GM12874 (cell line): ENCODE results near the gene PEAK1.

Source experiments
- TF ChIP-seq, protein P1 (sequence below): IDR thresholded peaks from 2 replicates; pipeline ENCODE4 v1.5.1; 2011; ENCODE audit warnings: low read depth, mild to moderate bottlenecking, control low read depth, low read length, moderate library complexity; ENCODE audit not compliant: insufficient read depth

The PEAK1 gene

DNA sequence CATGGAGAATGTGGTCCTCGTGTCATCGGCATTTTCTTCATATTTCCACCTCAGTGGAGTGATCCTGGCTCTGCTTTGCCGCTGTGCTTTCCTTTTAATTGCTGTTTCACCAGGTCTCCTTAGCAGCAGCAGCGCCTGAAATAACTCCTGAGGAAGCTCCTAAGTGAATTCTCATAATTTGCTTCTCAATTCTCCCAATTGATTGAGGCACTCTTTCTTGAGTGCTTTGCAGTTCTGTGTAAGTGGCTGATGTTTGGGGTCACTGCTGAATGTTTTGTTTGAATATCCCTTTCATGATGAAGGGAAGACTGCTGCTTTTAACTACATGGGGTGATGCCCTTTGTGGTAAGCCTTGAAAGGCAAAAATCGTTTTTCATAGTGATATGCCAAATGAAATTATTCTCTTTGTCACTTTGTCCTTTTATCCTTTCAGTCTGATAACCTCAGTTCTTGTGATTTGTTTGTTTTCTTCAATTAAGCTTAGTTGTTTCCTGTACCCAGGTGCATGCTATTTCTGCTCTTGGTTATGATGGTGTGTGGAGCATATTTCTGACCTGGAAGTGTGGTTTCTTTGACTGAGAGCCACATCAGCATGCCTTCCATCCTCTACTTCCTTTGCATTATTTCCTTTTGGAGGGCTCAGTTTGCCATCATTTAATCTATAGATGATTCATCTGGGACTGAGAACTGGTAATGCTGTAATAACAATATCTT, 37.4 kb upstream of the PEAK1 start:
- TF ChIP-seq, protein P1, sequence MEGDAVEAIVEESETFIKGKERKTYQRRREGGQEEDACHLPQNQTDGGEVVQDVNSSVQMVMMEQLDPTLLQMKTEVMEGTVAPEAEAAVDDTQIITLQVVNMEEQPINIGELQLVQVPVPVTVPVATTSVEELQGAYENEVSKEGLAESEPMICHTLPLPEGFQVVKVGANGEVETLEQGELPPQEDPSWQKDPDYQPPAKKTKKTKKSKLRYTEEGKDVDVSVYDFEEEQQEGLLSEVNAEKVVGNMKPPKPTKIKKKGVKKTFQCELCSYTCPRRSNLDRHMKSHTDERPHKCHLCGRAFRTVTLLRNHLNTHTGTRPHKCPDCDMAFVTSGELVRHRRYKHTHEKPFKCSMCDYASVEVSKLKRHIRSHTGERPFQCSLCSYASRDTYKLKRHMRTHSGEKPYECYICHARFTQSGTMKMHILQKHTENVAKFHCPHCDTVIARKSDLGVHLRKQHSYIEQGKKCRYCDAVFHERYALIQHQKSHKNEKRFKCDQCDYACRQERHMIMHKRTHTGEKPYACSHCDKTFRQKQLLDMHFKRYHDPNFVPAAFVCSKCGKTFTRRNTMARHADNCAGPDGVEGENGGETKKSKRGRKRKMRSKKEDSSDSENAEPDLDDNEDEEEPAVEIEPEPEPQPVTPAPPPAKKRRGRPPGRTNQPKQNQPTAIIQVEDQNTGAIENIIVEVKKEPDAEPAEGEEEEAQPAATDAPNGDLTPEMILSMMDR, result no peak

DNA sequence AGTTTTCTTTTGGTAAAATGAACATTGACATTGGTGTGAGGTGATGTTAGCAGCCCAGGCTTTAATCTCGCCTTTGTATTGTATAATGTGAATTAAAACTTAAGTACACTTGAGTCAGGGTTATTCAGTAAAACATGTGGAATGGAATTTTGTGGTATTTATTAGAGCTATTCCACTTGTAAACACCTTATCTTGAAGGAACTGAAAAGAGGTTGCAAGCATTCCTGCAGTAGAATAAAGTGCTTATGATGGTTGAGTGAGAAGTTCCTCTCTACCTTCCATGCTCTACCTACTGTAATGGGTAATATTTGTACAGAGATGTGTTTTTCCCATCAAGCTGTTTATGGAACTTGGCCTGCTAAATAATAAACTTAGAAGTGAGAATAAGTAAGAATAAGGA, 36.8 kb upstream of the PEAK1 start:
- TF ChIP-seq, protein P1, result no peak

DNA sequence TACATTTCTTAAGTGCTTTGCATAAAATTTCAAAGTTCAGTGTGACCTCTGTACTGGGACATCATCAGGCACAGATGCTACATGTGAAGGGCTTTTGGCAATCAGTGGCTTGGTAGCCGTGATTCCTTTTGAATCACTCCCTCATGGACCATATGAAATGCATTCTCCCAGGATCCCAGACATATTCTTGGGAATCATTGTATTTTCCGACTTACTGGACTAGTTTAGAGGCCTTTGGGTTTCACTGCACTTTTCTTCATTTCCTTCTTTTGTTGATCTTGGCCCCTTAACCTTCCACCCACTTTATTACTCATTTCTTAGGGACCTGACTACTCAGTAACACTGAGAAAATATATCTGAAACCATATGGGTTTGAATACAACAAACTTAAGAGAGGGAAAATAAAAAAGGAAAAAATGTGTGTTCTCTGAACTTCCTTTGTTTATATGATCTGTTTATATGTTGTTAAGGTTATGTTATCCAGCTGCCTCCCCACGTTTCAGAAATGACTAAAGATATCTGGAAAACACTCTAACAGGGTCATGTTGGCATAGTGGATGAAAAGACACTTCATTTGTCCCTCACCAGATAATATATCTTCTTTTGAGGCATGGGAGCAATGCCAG, 35.9 kb upstream of the PEAK1 start:
- TF ChIP-seq, protein P1, result no peak

DNA sequence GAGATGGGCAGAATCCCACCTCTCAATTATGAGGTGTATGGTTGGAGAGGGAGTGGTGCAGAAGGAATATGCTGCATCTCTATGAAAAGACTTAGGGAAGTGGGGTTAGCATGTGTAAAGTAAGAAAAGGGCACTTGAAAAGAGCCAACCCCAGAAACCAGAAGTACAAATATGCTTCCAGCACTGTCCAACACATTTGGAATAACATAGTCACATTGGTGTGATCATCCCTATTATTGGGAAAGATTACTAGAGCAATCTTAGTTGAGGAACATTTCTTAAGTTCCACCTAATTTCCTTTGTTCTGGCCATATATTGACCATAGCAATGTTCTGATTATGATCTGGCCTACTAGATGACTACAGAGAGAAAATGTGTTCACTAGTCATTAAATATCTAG, 35.0 kb upstream of the PEAK1 start:
- TF ChIP-seq, protein P1, result no peak

DNA sequence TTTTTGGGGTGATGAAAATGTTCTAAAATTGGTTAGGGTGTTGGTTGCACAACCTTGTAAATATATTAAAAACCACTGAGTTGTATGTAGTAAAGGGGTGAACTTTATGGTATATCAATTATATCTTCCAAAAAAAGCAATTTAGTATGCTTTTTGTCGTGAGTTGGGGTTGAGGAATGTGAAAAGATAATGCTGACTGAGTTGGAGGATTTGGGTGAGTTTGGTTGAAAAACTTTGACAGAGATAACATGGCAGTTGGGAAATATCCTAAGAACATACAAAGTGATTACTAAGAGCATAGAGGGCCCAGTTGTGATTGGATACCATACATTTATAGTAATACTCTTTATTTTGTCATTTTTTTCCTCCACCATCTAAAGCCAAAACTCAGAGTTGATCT, 34.4 kb upstream of the PEAK1 start:
- TF ChIP-seq, protein P1, result no peak

DNA sequence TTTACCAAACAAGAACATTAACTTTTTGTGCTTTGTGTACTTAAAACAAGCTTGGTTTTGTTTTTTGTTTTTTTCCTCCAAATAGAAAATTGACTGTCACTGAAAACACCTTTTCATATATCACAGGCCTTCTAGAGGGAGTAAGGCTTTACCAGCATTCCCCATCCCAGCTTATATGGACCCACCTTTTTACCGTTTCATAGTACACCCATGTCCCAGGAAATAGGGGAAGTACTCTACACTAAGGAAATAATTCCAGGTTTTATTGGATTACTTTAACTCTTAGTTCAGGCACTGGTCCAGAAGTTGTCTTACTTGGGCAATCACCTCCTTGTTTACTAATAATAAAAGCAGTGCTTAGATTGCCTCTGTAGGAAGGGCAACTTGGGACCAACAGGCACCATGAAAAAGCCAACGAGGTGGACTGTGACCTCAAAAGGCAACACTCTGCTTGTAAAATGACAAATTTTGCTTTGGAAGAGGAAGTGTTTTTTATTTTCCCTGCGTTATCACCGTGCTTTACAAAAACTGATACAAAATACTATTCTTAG, 27.0 kb upstream of the PEAK1 start:
- TF ChIP-seq, protein P1, result no peak

DNA sequence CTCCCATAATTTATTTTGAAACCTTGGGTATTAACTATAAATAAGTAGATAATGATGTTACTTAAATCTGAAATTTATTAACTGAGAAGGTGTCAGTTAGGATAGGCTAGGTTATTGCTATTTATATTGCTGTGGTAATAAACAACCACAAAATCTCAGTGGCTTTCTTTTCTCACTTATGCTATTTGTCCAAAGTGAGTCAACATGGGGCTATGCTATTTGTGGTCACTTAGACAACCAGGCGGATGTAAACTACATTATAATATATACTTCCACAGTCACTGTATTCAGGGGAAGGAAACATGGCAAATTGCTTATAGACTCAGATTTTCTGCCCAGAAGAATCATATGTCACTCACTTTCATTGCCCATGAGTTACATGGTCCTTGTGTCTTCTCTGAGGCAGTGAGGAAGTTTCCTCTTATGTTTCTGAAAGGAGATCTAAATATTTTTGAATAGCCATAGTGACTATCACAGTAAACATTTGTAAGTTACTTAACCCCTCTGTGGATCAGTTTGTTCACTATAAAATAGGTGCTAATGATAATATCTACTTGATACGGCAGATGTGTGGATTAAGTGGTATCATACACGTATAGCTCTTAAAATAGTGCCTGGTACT, 20.6 kb upstream of the PEAK1 start:
- TF ChIP-seq, protein P1, result no peak
